Measurements from ENCODE around the gene PTPRD. TPM values are rescaled to one million over a fixed set of nuclear protein-coding genes. Genes with fewer than 3 reads are reported as not detected.

Gene PTPRD
- total RNA-seq, 1 experiment from 2014 or later, result 70.1 TPM

- no peak overlapping the region for H3K4me3 Mint-ChIP-seq (ENCODE audit: unreplicated experiment)
- no peak for TF ChIP-seq CTCF (IDR thresholded peaks at IDR 0.05; ENCODE audit: insufficient read depth in 1 of 2, low read depth in 1 of 2, low read length in 1 of 2, severe bottlenecking in 1 of 2, unreplicated experiment in 1 of 2)
- intact Hi-C loops (cut with micrococcal nuclease; ENCODE audit: unreplicated experiment), result no loop called here
- no peaks in the 10 kb centered on the region for H3K27me3 ChIP-seq (replicated peaks; ENCODE audit: control insufficient read depth, insufficient read depth, low read length)
- no peak overlapping the region for H3K27ac Mint-ChIP-seq (ENCODE audit: unreplicated experiment)
- no peaks in the 10 kb centered on the region for H3K36me3 Mint-ChIP-seq (ENCODE audit: insufficient read depth, unreplicated experiment)
- no peaks in the 10 kb centered on the region for H3K9me3 Mint-ChIP-seq (ENCODE audit: unreplicated experiment)
- H3K36me3 ChIP-seq (ENCODE audit: control insufficient read depth, insufficient read depth, low read length), result no peaks in the 10 kb centered on the region
- BruUV-seq (replicated peaks), result no TSS peak
- no peak overlapping the region for H3K4me3 ChIP-seq (ENCODE audit: low read depth, low read length)
- no peak for DNase-seq
- H3K4me1 Mint-ChIP-seq (ENCODE audit: low read depth, unreplicated experiment), result no peaks in the 10 kb centered on the region
- H3K4me1 ChIP-seq, result no peaks in the 10 kb centered on the region
- no peaks in the 10 kb centered on the region for H3K27me3 Mint-ChIP-seq (ENCODE audit: insufficient read depth, unreplicated experiment)
- ChIA-PET CTCF (no interaction called here), POLR2A (no interaction called here)
- no peaks in the 10 kb centered on the region for H3K9me3 ChIP-seq
These were observed 1968.9 kb downstream of the PTPRD start for GRCh38 chr9:8643896-8644295.

GRCh38 chr9:8643464-8643863 lies 1969.3 kb downstream of the PTPRD start:
- BruUV-seq (replicated peaks), result no TSS peak
- ChIA-PET POLR2A (no interaction called here), CTCF (no interaction called here)
- no peaks in the 10 kb centered on the region for H3K4me1 ChIP-seq
- H3K4me1 Mint-ChIP-seq (ENCODE audit: low read depth, unreplicated experiment), result no peaks in the 10 kb centered on the region
- no peak for TF ChIP-seq CTCF (IDR thresholded peaks at IDR 0.05; ENCODE audit: insufficient read depth in 1 of 2, low read depth in 1 of 2, low read length in 1 of 2, severe bottlenecking in 1 of 2, unreplicated experiment in 1 of 2)
- no peaks in the 10 kb centered on the region for H3K9me3 ChIP-seq
- no peaks in the 10 kb centered on the region for H3K9me3 Mint-ChIP-seq (ENCODE audit: unreplicated experiment)
- no peak for DNase-seq
- no peaks in the 10 kb centered on the region for H3K36me3 ChIP-seq (ENCODE audit: control insufficient read depth, insufficient read depth, low read length)
- intact Hi-C loops (cut with micrococcal nuclease; ENCODE audit: unreplicated experiment), result no loop called here
- H3K27ac Mint-ChIP-seq (ENCODE audit: unreplicated experiment), result no peak overlapping the region
- no peaks in the 10 kb centered on the region for H3K27me3 Mint-ChIP-seq (ENCODE audit: insufficient read depth, unreplicated experiment)
- no peaks in the 10 kb centered on the region for H3K27me3 ChIP-seq (replicated peaks; ENCODE audit: control insufficient read depth, insufficient read depth, low read length)
- H3K4me3 ChIP-seq (ENCODE audit: low read depth, low read length), result no peak overlapping the region
- H3K36me3 Mint-ChIP-seq (ENCODE audit: insufficient read depth, unreplicated experiment), result no peaks in the 10 kb centered on the region
- no peak overlapping the region for H3K4me3 Mint-ChIP-seq (ENCODE audit: unreplicated experiment)

GRCh38 chr9:8640761-8641160 lies 1972.0 kb downstream of the PTPRD start:
- H3K27me3 ChIP-seq (replicated peaks; ENCODE audit: control insufficient read depth, insufficient read depth, low read length), result no peaks in the 10 kb centered on the region
- no peaks in the 10 kb centered on the region for H3K27me3 Mint-ChIP-seq (ENCODE audit: insufficient read depth, unreplicated experiment)
- H3K4me1 Mint-ChIP-seq (ENCODE audit: low read depth, unreplicated experiment), result no peaks in the 10 kb centered on the region
- H3K36me3 Mint-ChIP-seq (ENCODE audit: insufficient read depth, unreplicated experiment), result no peaks in the 10 kb centered on the region
- TF ChIP-seq CTCF (IDR thresholded peaks at IDR 0.05; ENCODE audit: insufficient read depth in 1 of 2, low read depth in 1 of 2, low read length in 1 of 2, severe bottlenecking in 1 of 2, unreplicated experiment in 1 of 2), result no peak
- no peak overlapping the region for H3K4me3 Mint-ChIP-seq (ENCODE audit: unreplicated experiment)
- no peaks in the 10 kb centered on the region for H3K36me3 ChIP-seq (ENCODE audit: control insufficient read depth, insufficient read depth, low read length)
- no peaks in the 10 kb centered on the region for H3K9me3 Mint-ChIP-seq (ENCODE audit: unreplicated experiment)
- intact Hi-C loops (cut with micrococcal nuclease; ENCODE audit: unreplicated experiment), result no loop called here
- H3K4me3 ChIP-seq (ENCODE audit: low read depth, low read length), result no peak overlapping the region
- H3K9me3 ChIP-seq, result no peaks in the 10 kb centered on the region
- DNase-seq, result no peak
- no peaks in the 10 kb centered on the region for H3K4me1 ChIP-seq
- H3K27ac Mint-ChIP-seq (ENCODE audit: unreplicated experiment), result no peak overlapping the region
- POLR2A ChIA-PET, result no interaction called here
- BruUV-seq (replicated peaks), result no TSS peak
- CTCF ChIA-PET, result no interaction called here
